NCI-H2107 treated with DMSO at 0.1 percent for 48 hours (cell line): Measurements from ENCODE around the gene STARD3.

Experiments
- DNase-seq: peaks from one replicate; lab custom pipeline; 2025; ENCODE audit not compliant: unreplicated experiment; lab: John Stamatoyannopoulos, UW

STARD3 gene

GRCh38 chr17:39603304-39604016, 33.5 kb upstream of the STARD3 start:
- DNase-seq: no peak

DNA sequence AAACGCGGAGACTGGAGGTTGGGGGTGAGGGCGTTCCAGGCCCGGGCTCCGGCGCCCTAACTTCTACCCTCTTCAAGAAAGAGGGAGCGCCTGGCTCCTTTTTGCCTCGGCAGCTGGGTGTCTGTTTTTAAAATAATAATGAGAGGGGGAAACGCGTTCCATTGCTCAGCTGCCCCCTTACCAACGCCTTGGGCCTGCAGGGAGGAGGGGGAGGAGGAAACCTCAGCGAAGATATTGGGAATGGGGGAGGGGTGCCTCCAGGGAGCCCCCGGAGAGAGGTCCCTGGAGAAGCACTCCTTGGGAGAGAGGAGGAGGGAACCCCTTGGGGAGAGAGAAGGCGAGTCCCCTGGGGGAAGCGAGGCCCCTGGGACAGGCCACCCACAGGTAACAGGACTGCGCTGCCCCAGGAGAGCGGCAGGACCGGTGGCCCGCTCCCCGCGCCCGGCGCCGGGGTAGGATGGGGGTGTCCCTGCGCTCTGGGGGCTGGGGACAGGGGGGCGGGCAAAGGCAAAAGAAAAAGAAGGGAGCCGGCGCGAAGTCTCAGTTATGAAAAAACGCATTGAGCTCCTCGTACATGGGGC, 31.9 kb upstream of the STARD3 start:
- no peak for DNase-seq

GRCh38 chr17:39605492-39606433, 31.2 kb upstream of the STARD3 start:
- DNase-seq: no peak

- DNase-seq: no peak
Measured at GRCh38 chr17:39606434-39607056, 30.4 kb upstream of the STARD3 start.

- DNase-seq: no peak
Measured at GRCh38 chr17:39607057-39607850, 29.7 kb upstream of the STARD3 start.

DNA sequence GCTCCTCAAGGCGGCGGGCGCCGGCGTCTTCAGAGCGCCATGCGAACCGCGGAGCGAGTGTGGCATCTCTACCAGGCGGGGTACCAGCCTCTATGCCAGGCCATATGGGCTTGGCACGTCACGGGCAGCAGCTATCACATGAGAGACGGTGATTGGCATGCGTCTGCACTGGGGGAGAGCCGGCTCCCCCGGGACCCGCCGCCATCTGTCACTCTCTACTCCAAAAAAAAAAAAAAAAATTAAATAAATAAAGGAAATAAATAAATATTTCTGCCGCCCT, 29.2 kb upstream of the STARD3 start, which contains the start of gene NEUROD2:
Gene NEUROD2 (minus strand): TSS at position 70 of the 280 bp plus-strand sequence. CDS start 1,321 bp downstream, outside the sequence.
- DNase-seq: no peak

- DNase-seq: no peak
Measured at GRCh38 chr17:39608142-39608981, 28.6 kb upstream of the STARD3 start.

- DNase-seq: no peak
Measured at GRCh38 chr17:39609416-39610025, 27.4 kb upstream of the STARD3 start.

DNA sequence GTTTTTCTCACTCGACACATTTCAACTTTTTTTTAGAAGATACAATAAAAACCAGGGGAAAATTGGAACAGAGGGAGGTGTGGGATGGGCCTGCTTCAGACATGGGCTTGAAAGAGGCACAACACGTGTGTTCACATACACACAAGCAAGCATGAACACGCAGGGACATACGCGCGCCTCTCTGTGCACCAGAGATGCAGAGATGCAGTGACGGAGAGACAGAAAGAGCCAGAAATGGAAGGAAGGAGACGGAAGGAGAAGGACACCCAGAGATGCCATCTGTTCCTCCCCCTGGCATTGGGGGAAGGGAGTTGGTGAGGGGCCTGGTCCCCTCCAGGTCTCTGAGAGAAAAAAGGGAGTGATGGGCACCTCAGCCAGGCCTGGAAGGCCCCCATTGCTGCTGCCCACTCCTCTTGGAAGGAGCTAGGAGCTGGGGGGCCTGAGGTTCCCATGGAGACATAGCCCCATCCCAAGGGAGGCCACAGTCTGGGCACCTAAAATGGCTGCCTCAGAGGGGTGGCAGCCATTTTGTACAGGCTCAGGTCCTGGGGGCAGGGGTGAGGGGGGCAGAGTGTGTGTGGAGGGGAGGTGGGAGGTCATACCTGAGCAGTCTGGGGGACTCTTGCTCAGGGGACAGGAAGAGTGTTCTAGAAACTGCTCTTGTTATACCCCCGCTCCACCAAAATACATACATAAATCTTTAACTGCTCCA, 25.4 kb upstream of the STARD3 start:
- DNase-seq: no peak

GRCh38 chr17:39612291-39612894, 24.6 kb upstream of the STARD3 start:
- no peak for DNase-seq

DNA sequence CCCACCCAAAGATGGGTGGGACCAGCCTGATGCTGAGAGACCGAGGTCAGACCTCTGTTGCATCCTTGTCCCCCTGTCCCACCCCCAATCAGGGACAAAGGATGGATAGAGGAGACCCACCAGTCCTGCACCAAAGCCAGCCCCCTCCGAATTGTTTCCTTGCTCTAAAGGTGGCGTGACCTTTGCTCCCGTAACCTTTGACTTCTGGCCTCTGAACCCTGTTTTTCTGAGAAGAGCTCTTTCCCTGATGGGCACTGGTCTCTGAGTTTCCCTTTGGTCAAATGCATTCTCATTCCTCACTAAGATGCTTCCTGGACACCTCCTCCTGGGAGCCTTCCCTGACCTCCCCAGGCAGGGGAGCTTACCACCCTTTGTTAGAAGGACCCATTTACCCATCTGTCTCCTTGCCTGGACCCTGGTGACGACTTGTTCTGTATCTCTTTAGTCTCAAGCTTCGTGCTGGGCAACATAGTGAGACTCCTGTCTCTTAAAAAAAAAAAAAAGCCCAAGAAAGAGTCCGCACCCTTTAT, 23.9 kb upstream of the STARD3 start:
- no peak for DNase-seq

DNA sequence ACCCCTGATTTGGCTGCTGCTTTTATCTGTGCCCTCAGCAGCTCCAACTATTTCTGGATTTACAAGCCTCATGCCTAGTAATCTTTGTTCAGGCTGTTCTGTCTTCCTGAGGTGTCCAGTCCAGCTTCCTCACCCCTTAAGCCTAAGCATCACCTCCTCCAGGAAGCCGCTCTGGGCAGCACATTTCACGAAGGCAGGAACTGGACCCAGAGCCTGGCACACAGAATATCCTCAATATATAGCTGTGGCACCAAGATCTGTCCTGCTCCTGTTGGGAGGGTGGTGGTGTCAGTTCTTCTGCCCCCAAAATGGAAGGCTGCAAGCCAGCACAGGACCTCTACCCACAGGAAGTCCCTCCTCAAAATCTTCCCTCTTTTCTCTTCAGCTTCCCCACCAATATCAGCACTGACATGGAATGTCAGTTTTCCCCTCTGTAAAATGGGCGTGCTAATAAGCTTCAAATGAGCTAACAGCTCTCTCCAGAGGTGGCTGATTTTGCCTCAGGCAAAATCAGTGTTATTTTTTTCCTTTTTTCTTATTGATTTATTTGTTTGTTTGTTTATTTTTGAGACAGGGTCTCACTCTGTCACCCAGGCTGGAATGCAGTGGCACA, 22.3 kb upstream of the STARD3 start:
- no peak for DNase-seq

GRCh38 chr17:39615434-39615833, 21.5 kb upstream of the STARD3 start:
- DNase-seq: no peak

- DNase-seq: no peak
Measured at GRCh38 chr17:39617100-39617445, 19.9 kb upstream of the STARD3 start.

GRCh38 chr17:39617446-39618245, 19.3 kb upstream of the STARD3 start:
- peak; percentile 76 for DNase-seq

GRCh38 chr17:39618246-39618913, 18.6 kb upstream of the STARD3 start:
- DNase-seq: peak; percentile 65
